ENCODE measurements around the gene ABCF2.

Gene ABCF2

DNA sequence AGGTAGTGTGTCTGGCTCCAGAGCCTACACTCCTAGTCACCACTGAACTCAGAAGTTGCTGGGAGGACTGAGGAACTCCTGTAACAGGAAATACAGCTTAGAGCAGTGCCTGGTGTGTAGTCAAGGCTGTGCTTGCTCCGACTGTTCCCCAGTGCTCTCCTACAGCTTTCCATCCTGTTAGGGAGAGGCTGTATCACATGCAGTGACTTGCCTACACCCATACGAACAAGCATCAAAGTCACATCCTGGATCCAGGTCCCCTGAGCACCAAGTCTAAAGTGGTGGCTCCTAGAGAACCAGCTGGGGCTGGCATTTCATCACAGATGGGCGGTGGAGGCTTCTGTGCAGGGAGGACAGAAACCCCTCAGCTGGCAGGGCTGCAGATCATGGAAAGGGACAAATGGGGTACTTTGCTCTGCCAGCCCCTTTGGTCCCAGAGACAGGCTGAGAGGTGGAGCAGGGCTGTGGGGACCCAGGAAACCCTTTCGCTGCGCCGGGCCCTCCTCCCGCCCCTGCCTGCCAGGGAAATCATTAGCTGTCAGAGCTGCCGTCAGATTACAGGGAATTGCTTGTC lies 47.6 kb downstream of the ABCF2 start:
- no peak overlapping the region for H3K27ac ChIP-seq
- TF ChIP-seq CTCF (conservative IDR thresholded peaks at IDR 0.05) = no peak

GRCh38 chr7:151178831-151179230 lies 48.2 kb downstream of the ABCF2 start:
- no peak overlapping the region for H3K27ac ChIP-seq
- no peak for TF ChIP-seq CTCF (conservative IDR thresholded peaks at IDR 0.05)

GRCh38 chr7:151178236-151178635 lies 48.8 kb downstream of the ABCF2 start:
- no peak overlapping the region for H3K27ac ChIP-seq
- no peak for TF ChIP-seq CTCF (conservative IDR thresholded peaks at IDR 0.05)

- H3K27ac ChIP-seq = no peak overlapping the region
- TF ChIP-seq CTCF (conservative IDR thresholded peaks at IDR 0.05) = no peak
These were observed 49.7 kb downstream of the ABCF2 start for GRCh38 chr7:151177310-151177709.

DNA sequence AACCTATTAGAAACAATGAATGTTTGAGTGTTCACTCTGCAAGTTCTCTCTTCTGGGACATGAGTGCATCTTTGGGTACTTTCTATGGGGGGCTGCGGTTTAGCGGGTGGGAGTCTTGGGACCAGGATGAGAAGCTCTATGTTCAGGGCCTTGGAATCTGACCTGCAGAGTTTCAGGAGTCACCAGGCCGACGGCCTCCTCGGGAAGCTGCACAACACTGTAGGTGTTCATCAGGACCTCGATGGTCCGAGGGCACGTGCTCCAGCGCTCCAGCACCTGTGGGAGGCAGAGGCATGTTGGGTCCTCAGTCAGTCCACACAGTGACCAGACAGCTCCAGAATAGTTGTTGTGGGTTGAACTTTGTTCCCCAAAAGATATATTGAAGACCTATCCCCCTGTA lies 50.6 kb downstream of the ABCF2 start:
- no peak for TF ChIP-seq CTCF (conservative IDR thresholded peaks at IDR 0.05)
- no peak overlapping the region for H3K27ac ChIP-seq

- no peak overlapping the region for H3K27ac ChIP-seq
- TF ChIP-seq CTCF (conservative IDR thresholded peaks at IDR 0.05) = peak; percentile 22; the same call in 1 of the 2 replicates
These were observed 51.2 kb downstream of the ABCF2 start for GRCh38 chr7:151175793-151176311.

DNA sequence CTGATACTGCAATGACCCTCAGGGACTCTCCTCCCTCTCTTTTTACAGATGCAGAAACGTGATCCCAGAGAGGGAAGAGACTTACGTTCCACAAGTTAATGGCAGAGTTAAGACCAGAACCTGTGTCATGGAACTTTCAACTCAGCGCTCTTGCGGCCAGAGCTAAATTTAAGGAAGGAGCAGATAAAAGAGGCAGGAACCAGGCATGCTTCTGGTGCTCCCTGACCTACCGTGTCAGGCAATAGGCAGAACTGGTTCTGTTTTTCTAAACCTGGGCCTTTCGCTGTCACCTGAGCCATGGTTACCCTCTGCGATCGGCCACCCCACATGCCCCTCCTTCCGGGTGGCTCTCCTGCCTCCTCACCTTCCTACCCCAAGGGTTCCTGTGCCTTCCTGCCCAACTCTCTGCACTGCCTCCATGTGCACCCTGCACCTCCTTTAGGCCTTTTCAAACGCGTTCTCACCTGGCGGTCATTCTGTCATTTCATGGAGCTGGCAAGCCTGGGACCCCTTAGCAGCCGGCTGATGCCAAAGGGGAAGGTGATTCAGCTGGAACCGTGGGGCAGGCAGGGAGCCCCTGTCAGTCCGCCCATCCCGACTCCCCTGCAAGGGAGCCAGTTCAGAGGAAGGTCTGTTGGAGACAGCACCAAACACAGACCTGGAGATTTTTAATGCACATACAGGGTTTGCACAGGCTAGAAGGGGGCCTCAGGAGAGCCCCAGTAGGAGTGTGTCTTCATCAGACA lies 51.8 kb downstream of the ABCF2 start:
- TF ChIP-seq CTCF (conservative IDR thresholded peaks at IDR 0.05) = no peak
- H3K27ac ChIP-seq = no peak overlapping the region
